Caco-2 (cell line): Measurements from ENCODE around the gene SYMPK. TPM values are rescaled to one million over a fixed set of nuclear protein-coding genes. Genes with fewer than 3 reads are reported as not detected.
A peak's percentile ranks its signal among the peaks of the same experiment; 100 is the strongest.

Experiments used
- BruUV-seq: library from RNA; stranded (reverse); fragments of 400-500 nt; replicated peaks from 2 replicates; lab custom pipeline; 2021; lab: Mats Ljungman, UMichigan
- CTCF ChIA-PET: fragments of 300-600 bp; sonication (Branson Sonifier 250); formaldehyde crosslinking; loops from one replicate; lab custom pipeline; 2022; ENCODE audit warnings: antibody characterized with exemption; lab: Charles Lee
- POLR2A ChIA-PET: fragments of 300-600 bp; sonication (Branson Sonifier 250); formaldehyde crosslinking; loops from one replicate; lab custom pipeline; 2022; ENCODE audit warnings: antibody characterized with exemption; lab: Charles Lee
- DNase-seq, 2 experiments: peaks; one replicate each; pipeline versions ENCODE4 v3.0.0 to v3.0.0-alpha.2; 2020 to 2022
- H3K27me3 ChIP-seq: replicated peaks from 2 replicates; pipeline ENCODE4 v1.6.0; 2011; ENCODE audit warnings: low read length; ENCODE audit not compliant: control insufficient read depth, insufficient read depth
- H3K36me3 ChIP-seq: 2 replicates; pipeline ENCODE4 v1.5.1; 2011; ENCODE audit warnings: low read length; ENCODE audit not compliant: control insufficient read depth, insufficient read depth
- H3K4me1 ChIP-seq: fragments of 250-450 bp; sonication (Bioruptor Pico); 2 replicates; pipeline ENCODE4 v1.5.1; 2020; ENCODE audit warnings: mild to moderate bottlenecking
- H3K4me3 ChIP-seq: 2 replicates; pipeline ENCODE4 v1.5.1; 2011; ENCODE audit warnings: low read depth, mild to moderate bottlenecking, control low read depth, low read length
- H3K9me3 ChIP-seq: fragments of 250-450 bp; sonication (Bioruptor Pico); 2 replicates; pipeline ENCODE4 v1.5.1; 2020; ENCODE audit warnings: mild to moderate bottlenecking, moderate library complexity
- H3K27ac Mint-ChIP-seq: one replicate; pipeline ENCODE4 v1.8.0; 2022; ENCODE audit warnings: mixed read lengths; ENCODE audit not compliant: unreplicated experiment
- H3K27me3 Mint-ChIP-seq: one replicate; pipeline ENCODE4 v1.8.0; 2022; ENCODE audit warnings: mixed read lengths; ENCODE audit not compliant: insufficient read depth, unreplicated experiment
- H3K36me3 Mint-ChIP-seq: one replicate; pipeline ENCODE4 v1.8.0; 2022; ENCODE audit warnings: mild to moderate bottlenecking, mixed read lengths; ENCODE audit not compliant: insufficient read depth, unreplicated experiment
- H3K4me1 Mint-ChIP-seq: one replicate; pipeline ENCODE4 v1.8.0; 2022; ENCODE audit warnings: low read depth, mixed read lengths; ENCODE audit not compliant: unreplicated experiment
- H3K4me3 Mint-ChIP-seq: one replicate; pipeline ENCODE4 v1.8.0; 2022; ENCODE audit warnings: mild to moderate bottlenecking, moderate library complexity, mixed read lengths; ENCODE audit not compliant: unreplicated experiment
- H3K9me3 Mint-ChIP-seq: one replicate; pipeline ENCODE4 v1.8.0; 2022; ENCODE audit warnings: mixed read lengths; ENCODE audit not compliant: unreplicated experiment
- intact Hi-C: fragments of 100-400 bp; cut with micrococcal nuclease; formaldehyde crosslinking; loops from one replicate; pipeline ENCODE4 v1.10.0; 2022; ENCODE audit not compliant: unreplicated experiment
- total RNA-seq: library from RNA; stranded (reverse); gene quantifications from 2 replicates; pipeline ENCODE4 v1.2.3, GENCODE V29; 2022
- TF ChIP-seq, protein P1 (sequence below), 2 experiments: fragments of 200-600 bp in 1 of 2; IDR thresholded peaks; 1 replicate in 1 of 2; 2 replicates in 1 of 2; pipeline versions ENCODE4 v1.5.1 to v1.8.0; 2011 to 2022; ENCODE audit warnings: antibody characterized with exemption in 1 of 2, control low read depth in 1 of 2, inconsistent platforms in 1 of 2, low read depth in 1 of 2, low read length in 1 of 2, mild to moderate bottlenecking in 1 of 2, moderate library complexity in 1 of 2; ENCODE audit not compliant: insufficient read depth in 1 of 2, severe bottlenecking in 1 of 2, unreplicated experiment in 1 of 2

The SYMPK gene
- total RNA-seq, 1 experiment from 2014 or later: 81.8 TPM

DNA sequence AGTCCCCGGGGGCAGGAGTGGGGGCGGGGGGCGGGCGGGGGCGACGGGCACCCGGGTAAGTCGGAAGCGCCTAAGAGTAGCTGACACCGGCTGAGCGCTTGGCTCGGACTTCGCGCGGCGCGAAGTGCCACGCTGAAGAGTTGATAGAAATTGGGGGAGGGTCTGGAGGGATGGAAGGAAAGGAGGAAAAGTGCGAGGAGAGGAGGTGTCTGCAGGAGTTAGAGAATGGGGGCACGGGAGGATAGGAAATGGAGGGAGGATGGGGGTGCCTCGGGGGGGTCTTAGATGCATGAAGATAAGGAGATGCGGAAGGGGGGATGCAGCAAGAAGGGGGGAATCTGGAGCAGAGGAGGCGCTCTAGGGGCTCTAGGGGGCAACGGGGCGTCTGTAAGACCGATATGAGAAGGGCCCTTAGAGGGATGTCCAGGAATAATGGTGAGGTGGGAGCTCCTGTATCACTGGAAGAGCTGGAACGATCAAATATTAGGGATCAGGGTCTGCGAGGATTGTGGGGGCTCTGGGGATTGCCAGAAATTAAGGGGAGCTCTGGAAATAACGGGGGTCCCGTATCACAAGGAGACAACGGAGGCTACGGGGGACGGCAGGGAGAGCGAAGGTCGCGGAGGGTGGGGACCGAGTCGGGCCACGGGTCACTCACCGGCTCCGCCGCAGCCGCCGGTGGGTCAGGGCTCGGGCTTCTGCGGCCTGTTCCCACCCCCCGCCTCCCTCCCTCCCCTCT lies 39.1 kb upstream of the SYMPK start, which contains the start of gene MYPOP:
TSS of gene MYPOP (minus strand) at position 702 of the 739 bp plus-strand sequence. CDS start 840 bp downstream, outside the sequence.
- no peaks in the 10 kb centered on the region for H3K4me1 Mint-ChIP-seq
- H3K9me3 Mint-ChIP-seq: no peaks in the 10 kb centered on the region
- peaks cover 46% of the 10 kb centered on the region for H3K36me3 Mint-ChIP-seq
- peak within 1 kb of the TSS; percentile 65 for H3K27ac Mint-ChIP-seq
- H3K27me3 Mint-ChIP-seq: no peaks in the 10 kb centered on the region
- H3K4me3 Mint-ChIP-seq: peak within 1 kb of the TSS; percentile 80
- peak in 1 of 2 experiments; percentile 26 for DNase-seq
- Histone ChIP-seq H3K9me3 (no peaks in the 10 kb centered on the region), H3K4me3 (peak within 1 kb of the TSS; percentile 92), H3K27me3 (no peaks in the 10 kb centered on the region), H3K4me1 (peaks cover 5% of the 10 kb centered on the region), H3K36me3 (peaks cover 3% of the 10 kb centered on the region; the same call in 1 of the 2 replicates)
- intact Hi-C loops: loop anchor here (1.0 to 2.0 kb wide), 2 partner anchors 9 to 25 kb away; no protein-coding TSS in a partner anchor
- TF ChIP-seq, protein P1, sequence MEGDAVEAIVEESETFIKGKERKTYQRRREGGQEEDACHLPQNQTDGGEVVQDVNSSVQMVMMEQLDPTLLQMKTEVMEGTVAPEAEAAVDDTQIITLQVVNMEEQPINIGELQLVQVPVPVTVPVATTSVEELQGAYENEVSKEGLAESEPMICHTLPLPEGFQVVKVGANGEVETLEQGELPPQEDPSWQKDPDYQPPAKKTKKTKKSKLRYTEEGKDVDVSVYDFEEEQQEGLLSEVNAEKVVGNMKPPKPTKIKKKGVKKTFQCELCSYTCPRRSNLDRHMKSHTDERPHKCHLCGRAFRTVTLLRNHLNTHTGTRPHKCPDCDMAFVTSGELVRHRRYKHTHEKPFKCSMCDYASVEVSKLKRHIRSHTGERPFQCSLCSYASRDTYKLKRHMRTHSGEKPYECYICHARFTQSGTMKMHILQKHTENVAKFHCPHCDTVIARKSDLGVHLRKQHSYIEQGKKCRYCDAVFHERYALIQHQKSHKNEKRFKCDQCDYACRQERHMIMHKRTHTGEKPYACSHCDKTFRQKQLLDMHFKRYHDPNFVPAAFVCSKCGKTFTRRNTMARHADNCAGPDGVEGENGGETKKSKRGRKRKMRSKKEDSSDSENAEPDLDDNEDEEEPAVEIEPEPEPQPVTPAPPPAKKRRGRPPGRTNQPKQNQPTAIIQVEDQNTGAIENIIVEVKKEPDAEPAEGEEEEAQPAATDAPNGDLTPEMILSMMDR (IDR thresholded peaks at IDR 0.05; ENCODE audit: insufficient read depth in 1 of 2, low read depth in 1 of 2, low read length in 1 of 2, severe bottlenecking in 1 of 2, unreplicated experiment in 1 of 2): no peak
- no TSS peak for BruUV-seq
- ChIA-PET POLR2A (interaction anchor here (1.0 to 2.9 kb wide), 6 partner anchors 16 to 93 kb away, joined by 4 to 19 read pairs (median 8); partner anchors contain the start of genes CCDC61, FOXA3 and IRF2BP1), CTCF (interaction anchor here (0.5 to 3.4 kb wide), 10 partner anchors 16 to 528 kb away, joined by 3 to 18 read pairs (median 7); partner anchors contain the start of genes IRF2BP1, SIX5 and SYMPK)

DNA sequence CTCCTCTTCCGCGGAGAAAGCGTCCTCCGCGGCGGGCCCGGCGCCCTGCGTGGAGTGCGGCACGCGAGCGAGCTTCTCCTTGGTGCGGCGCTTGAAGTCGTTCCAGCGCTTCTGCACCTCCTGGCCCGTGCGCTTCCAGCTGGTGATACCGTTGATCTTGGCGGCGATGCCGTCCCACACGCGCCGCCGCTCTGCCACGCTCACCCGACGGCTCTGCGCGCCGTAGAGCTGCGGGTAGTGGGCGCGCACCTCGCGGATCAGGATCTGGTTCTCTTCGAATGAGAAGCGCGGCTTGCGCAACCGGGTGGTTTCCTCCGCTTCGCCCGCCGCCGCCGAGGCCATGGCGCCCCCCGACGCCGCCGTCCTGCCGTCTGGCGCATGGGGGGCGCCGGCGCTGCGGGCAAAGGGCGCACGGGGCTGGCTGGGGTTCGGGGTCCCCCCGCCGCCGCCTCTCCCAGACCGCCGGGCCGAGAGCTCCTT lies 38.5 kb upstream of the SYMPK start:
- H3K9me3 Mint-ChIP-seq: no peaks in the 10 kb centered on the region
- H3K27ac Mint-ChIP-seq: no peak overlapping the region
- CTCF ChIA-PET: interaction anchor here (0.5 to 3.4 kb wide), 7 partner anchors 14 to 132 kb away, joined by 3 to 18 read pairs (median 7); partner anchors contain the start of genes IRF2BP1, SIX5 and SYMPK
- Histone ChIP-seq H3K36me3 (peaks cover 3% of the 10 kb centered on the region; the same call in 1 of the 2 replicates), H3K4me1 (peaks cover 5% of the 10 kb centered on the region), H3K9me3 (no peaks in the 10 kb centered on the region), H3K27me3 (no peaks in the 10 kb centered on the region), H3K4me3 (peak overlapping the region; percentile 92)
- H3K27me3 Mint-ChIP-seq: no peaks in the 10 kb centered on the region
- no TSS peak for BruUV-seq
- DNase-seq: peak in 1 of 2 experiments; percentile 46
- intact Hi-C loops: no loop called here
- H3K4me1 Mint-ChIP-seq: no peaks in the 10 kb centered on the region
- peaks cover 46% of the 10 kb centered on the region for H3K36me3 Mint-ChIP-seq
- POLR2A ChIA-PET: interaction anchor here (2.9 kb wide), 1 partner anchor 38 kb away, joined by 19 read pairs; the partner anchor contains the start of gene FOXA3
- H3K4me3 Mint-ChIP-seq: peak overlapping the region; percentile 80
- TF ChIP-seq, protein P1 (IDR thresholded peaks at IDR 0.05; ENCODE audit: insufficient read depth in 1 of 2, low read depth in 1 of 2, low read length in 1 of 2, severe bottlenecking in 1 of 2, unreplicated experiment in 1 of 2): no peak
